Sigmoid colon (tissue), 7 donors: ENCODE data around the gene CENATAC. TPM values are rescaled to one million over a fixed set of nuclear protein-coding genes. Genes with fewer than 3 reads are reported as not detected.
"Not testable (repeated sequence)": the region's sequence is repeated elsewhere in the genome, so short reads cannot be mapped to it uniquely, and the experiment has no call there.

Experiments used
- DNase-seq: peaks from one replicate; pipeline ENCODE4 v3.0.0-alpha.2; 2019
- H3K27ac ChIP-seq, 4 donors: fragments of 200-600 bp; sonication (generic); one replicate each; pipeline ENCODE4 v1.5.1; 2016 to 2019; ENCODE audit warnings: mild to moderate bottlenecking in 1 of 4
- H3K27me3 ChIP-seq, 3 donors: fragments of 200-600 bp; sonication (generic); one replicate each; pipeline ENCODE4 v1.5.1; 2019; ENCODE audit warnings: mild to moderate bottlenecking in 1 of 3
- H3K36me3 ChIP-seq, 4 donors: fragments of 200-600 bp; sonication (generic); one replicate each; pipeline ENCODE4 v1.5.1; 2016 to 2019
- H3K4me1 ChIP-seq, 4 donors: fragments of 200-600 bp; sonication (generic); one replicate each; pipeline ENCODE4 v1.5.1; 2017 to 2019
- H3K4me3 ChIP-seq, 4 donors: fragments of 200-600 bp; sonication (generic); one replicate each; pipeline ENCODE4 v1.5.1; 2017 to 2019; ENCODE audit warnings: mild to moderate bottlenecking in 2 of 4, moderate library complexity in 1 of 4
- H3K9me3 ChIP-seq, 4 donors: fragments of 200-600 bp in 3 of 4; sonication (generic) in 3 of 4; one replicate each; pipeline versions ENCODE4 v1.5.1 to v1.6.1; 2013 to 2019
- EP300 ChIP-seq, 4 donors: sonication (generic); formaldehyde crosslinking; IDR thresholded peaks; one replicate each; pipeline ENCODE4 v1.6.1; 2017; ENCODE audit warnings: antibody characterized with exemption in 4 of 4
- POLR2A ChIP-seq, 2 donors: fragments of 450-650 bp; IDR thresholded peaks; one replicate each; pipeline ENCODE4 v1.6.1; 2016; ENCODE audit warnings: antibody characterized with exemption in 2 of 2, mild to moderate bottlenecking in 2 of 2, moderate library complexity in 2 of 2
- POLR2AphosphoS5 ChIP-seq, 4 donors: sonication (generic); formaldehyde crosslinking; IDR thresholded peaks; one replicate each; pipeline ENCODE4 v1.6.1; 2017; ENCODE audit warnings: antibody characterized with exemption in 4 of 4
- WGBS, 2 donors: extraction: QIAGEN DNeasy Blood & Tissue Kit; methylation state at CpG; one replicate each; pipeline ENCODE4 v1.1.7; 2013; 5-methylcytosine and 5-hydroxymethylcytosine counted together
- intact Hi-C: fragments of 100-400 bp; cut with DNase I; formaldehyde crosslinking; loops from one replicate; pipeline ENCODE4 v1.15.1; 2023
- polyA plus RNA-seq, 3 donors: library from polyadenylated mRNA; stranded (reverse); fragments of 200-250 nt; gene quantifications; one replicate each; pipeline ENCODE4 v1.2.3, GENCODE V29; 2013
- total RNA-seq, 4 donors: library from RNA; depleted of rRNA; stranded (reverse); fragments of >200 nt; gene quantifications; one replicate each; pipeline ENCODE4 v1.1.0, GENCODE V29; 2016
- TF ChIP-seq, protein P1 (sequence below), 4 experiments: fragments of 450-650 bp in 3 of 4; fragments of 200-600 bp in 1 of 4; IDR thresholded peaks; one replicate each; pipeline ENCODE4 v1.5.1; 2016 to 2019; ENCODE audit warnings: antibody characterized with exemption in 4 of 4, mild to moderate bottlenecking in 3 of 4, moderate library complexity in 2 of 4
- donor health status: healthy with polysubstance abuse.
- donor health status: Bipolar disorder and iron deficiency.
- donor health status: healthy.

The CENATAC gene
- total and polyA plus RNA-seq, 7 donors: 5.3 to 60.5 (median 29.6) TPM

DNA sequence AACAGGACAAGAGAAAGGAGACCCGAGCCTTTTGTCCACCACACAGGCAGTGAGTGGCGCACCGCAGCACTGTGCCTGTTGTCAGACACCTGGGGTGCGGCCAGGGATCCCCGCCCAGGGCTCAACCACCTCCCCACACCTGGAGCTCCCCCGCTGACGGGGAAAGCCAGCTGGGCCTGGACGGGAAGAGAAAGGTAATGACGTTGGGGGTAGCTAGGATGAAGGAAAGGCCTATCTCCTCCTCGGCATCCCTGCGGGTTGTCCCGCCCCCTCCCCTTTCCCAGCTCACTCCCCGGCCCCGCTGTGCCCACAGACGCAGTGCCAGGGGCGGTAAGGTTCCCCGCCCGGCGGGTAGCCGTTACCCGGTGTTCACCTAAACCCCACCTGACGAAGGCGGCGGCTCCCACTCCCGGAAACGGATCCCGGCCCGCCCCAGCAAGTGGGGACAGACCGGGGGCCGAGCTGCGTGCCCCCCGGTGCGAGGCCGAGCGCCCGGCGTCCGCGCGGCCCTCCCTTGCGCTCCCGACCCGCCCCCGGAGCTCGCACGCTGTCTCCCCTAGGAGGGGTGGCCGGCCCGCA is 58.6 kb downstream of the CENATAC start:
- H3K36me3 ChIP-seq: peaks cover 9 to 37% (median 28%) of the 10 kb centered on the region in 4 donors
- peak overlapping the region; percentile 68 to 96 (median 80) for H3K4me3 ChIP-seq
- H3K4me1 ChIP-seq: peaks cover 0 to 25% (median 23%) of the 10 kb centered on the region in 4 donors
- WGBS, 2 donors: 1% methylated on average over 48 of the region's 48 CpGs
- intact Hi-C loops: no loop called here
- peak; percentile 77 for DNase-seq
- H3K9me3 ChIP-seq: no peaks in the 10 kb centered on the region
- H3K27ac ChIP-seq: peak overlapping the region; percentile 82 to 96 (median 92)
- TF ChIP-seq, protein P1, sequence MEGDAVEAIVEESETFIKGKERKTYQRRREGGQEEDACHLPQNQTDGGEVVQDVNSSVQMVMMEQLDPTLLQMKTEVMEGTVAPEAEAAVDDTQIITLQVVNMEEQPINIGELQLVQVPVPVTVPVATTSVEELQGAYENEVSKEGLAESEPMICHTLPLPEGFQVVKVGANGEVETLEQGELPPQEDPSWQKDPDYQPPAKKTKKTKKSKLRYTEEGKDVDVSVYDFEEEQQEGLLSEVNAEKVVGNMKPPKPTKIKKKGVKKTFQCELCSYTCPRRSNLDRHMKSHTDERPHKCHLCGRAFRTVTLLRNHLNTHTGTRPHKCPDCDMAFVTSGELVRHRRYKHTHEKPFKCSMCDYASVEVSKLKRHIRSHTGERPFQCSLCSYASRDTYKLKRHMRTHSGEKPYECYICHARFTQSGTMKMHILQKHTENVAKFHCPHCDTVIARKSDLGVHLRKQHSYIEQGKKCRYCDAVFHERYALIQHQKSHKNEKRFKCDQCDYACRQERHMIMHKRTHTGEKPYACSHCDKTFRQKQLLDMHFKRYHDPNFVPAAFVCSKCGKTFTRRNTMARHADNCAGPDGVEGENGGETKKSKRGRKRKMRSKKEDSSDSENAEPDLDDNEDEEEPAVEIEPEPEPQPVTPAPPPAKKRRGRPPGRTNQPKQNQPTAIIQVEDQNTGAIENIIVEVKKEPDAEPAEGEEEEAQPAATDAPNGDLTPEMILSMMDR (IDR thresholded peaks at IDR 0.05): no peak
- TF ChIP-seq POLR2AphosphoS5 (IDR thresholded peaks at IDR 0.05): no peak
- no peak for TF ChIP-seq POLR2A (IDR thresholded peaks at IDR 0.05)
- TF ChIP-seq EP300 (IDR thresholded peaks at IDR 0.05): no peak
- no peaks in the 10 kb centered on the region for H3K27me3 ChIP-seq

DNA sequence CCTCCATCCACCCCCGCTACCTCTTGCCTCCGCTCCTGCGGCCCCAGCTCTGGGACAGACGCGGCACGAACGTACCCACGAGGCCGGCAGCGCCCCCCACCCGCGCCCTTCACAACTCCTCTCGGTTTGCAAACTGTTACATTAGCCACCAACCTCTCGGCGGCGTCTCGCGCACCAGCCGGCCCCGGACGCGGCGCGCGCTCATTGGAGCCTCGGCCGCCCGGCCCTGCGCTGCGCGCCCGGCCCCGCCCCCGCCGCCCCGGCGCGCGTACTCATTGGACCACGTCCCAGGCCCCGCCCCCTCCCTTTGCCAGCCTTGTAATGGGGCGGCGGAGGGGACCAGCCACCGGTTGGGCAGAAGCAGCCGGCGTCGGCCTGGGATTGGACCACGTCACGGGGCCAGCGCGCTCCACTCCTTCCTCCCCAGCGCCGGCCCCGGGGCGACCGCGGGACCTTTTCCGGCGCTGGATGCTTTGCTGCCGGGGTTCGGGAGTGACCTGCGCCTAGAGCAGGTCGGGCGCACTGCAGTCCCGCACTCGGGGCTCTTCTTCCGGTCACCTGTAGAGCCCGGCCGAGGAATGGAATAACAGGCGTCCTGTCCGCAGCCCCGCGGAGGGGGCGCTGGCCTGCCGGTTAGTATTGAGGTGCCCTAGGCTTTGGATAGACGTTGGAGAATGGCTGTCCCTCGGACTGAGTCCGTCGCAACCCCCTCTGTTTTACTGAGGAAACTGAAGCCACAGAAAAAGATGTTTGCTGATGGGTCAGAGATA is 59.2 kb downstream of the CENATAC start, which contains the start of gene HYOU1:
Gene HYOU1 (minus strand): TSS at position 206 of the 770 bp plus-strand sequence. CDS start 1,045 bp downstream, outside the sequence.
- peaks cover 7 to 31% (median 23%) of the 10 kb centered on the region in 4 donors for H3K36me3 ChIP-seq
- intact Hi-C loops: no loop called here
- peak within 1 kb of the TSS; percentile 68 to 96 (median 80) for H3K4me3 ChIP-seq
- peak; percentile 99 for DNase-seq
- TF ChIP-seq POLR2A (IDR thresholded peaks at IDR 0.05): peak; percentile 47 to 59
- peak; percentile 83 to 88 (median 86) for TF ChIP-seq POLR2AphosphoS5 (IDR thresholded peaks at IDR 0.05)
- no peak for TF ChIP-seq EP300 (IDR thresholded peaks at IDR 0.05)
- TF ChIP-seq, protein P1 (IDR thresholded peaks at IDR 0.05): peak in 1 of 4 experiments; percentile 24
- 0 to 1% methylated on average over 79 of the region's 79 CpGs for WGBS, 2 donors
- no peaks in the 10 kb centered on the region for H3K9me3 ChIP-seq
- peak within 1 kb of the TSS; percentile 82 to 96 (median 92) for H3K27ac ChIP-seq
- H3K27me3 ChIP-seq: no peaks in the 10 kb centered on the region
- H3K4me1 ChIP-seq: peaks cover 0 to 25% (median 23%) of the 10 kb centered on the region in 4 donors

DNA sequence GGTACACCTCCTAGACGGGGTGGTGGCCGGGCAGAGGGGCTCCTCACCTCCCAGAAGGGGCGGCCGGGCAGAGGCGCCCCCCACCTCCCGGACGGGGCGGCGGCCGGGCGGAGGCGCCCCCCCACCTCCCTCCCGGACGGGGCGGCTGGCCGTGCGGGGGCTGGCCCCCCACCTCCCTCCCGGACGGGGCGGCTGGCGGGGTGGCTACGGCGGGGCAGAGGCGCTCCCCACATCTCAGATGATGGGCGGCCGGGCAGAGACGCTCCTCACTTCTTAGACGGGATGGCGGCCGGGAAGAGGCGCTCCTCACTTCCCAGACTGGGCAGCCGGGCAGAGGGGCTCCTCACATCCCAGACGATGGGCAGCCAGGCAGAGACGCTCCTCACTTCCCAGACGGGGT is 61.2 kb downstream of the CENATAC start:
- DNase-seq, H3K27ac ChIP-seq, intact Hi-C loops, H3K27me3 ChIP-seq, H3K4me3 ChIP-seq, H3K9me3 ChIP-seq: not testable (repeated sequence)
- WGBS, 2 donors: 91 to 93% methylated on average over 32 of the region's 35 CpGs
- Histone ChIP-seq H3K4me1 (peaks cover 0 to 31% (median 26%) of the 10 kb centered on the region in 4 donors), H3K36me3 (peaks cover 0 to 11% (median 9%) of the 10 kb centered on the region in 4 donors)

DNA sequence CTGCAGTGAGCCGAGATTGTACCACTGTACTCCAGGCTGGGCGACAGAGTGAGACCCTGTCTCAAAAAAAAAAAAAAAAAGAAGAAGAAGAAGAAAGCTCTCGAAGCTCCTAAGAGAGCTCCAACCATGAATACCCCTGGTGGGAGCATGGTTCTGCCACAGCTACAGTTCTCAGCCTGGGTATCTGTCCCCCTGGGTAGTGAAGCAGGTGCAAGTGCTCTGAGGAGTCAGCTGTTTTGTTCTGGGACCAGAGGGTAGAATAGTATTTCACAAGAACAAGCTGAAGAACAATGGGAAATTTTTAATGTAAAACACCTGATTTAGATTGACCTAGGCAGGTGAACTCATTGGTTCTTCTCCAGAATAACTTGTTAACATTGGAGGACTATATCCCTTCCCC is 63.3 kb downstream of the CENATAC start:
- DNase-seq: no peak
- intact Hi-C loops: no loop called here
- no peaks in the 10 kb centered on the region for H3K27me3 ChIP-seq
- TF ChIP-seq POLR2AphosphoS5 (IDR thresholded peaks at IDR 0.05) (no peak), POLR2A (IDR thresholded peaks at IDR 0.05) (no peak), EP300 (IDR thresholded peaks at IDR 0.05) (no peak)
- TF ChIP-seq, protein P1 (IDR thresholded peaks at IDR 0.05): no peak
- no peak overlapping the region for H3K27ac ChIP-seq
- H3K4me1 ChIP-seq: peaks cover 0 to 28% (median 19%) of the 10 kb centered on the region in 4 donors
- 94 to 97% methylated on average over 3 of the region's 3 CpGs for WGBS, 2 donors
- no peaks in the 10 kb centered on the region for H3K9me3 ChIP-seq
- H3K36me3 ChIP-seq: no peaks in the 10 kb centered on the region
- H3K4me3 ChIP-seq: no peak overlapping the region

DNA sequence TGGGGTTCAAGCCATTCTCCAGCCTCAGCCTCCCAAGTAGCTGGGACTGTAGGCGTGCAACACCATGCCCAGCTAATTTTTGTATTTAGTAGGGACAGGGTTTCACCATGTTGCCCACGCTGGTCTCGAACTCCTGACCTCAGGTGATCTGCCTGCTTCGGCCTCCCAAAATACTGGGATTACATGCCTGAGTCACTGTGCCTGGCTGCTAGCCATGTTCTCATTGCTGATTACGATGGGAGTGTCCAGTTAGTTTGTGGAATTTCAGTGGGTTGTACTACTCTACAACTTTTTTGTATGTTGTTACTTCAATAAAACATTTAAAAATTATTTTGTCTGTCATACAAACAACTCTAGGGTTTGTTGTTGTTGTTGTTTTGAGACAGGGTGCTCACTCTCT is 64.8 kb downstream of the CENATAC start:
- no peak overlapping the region for H3K4me3 ChIP-seq
- intact Hi-C loops: no loop called here
- WGBS, 2 donors: 51 to 76% methylated on average over 5 of the region's 5 CpGs
- no peaks in the 10 kb centered on the region for H3K27me3 ChIP-seq
- H3K4me1 ChIP-seq: peaks cover 0 to 28% (median 23%) of the 10 kb centered on the region in 4 donors
- no peak for DNase-seq
- H3K27ac ChIP-seq: no peak overlapping the region
- TF ChIP-seq, protein P1 (IDR thresholded peaks at IDR 0.05): no peak
- no peak for TF ChIP-seq POLR2AphosphoS5 (IDR thresholded peaks at IDR 0.05)
- no peak for TF ChIP-seq EP300 (IDR thresholded peaks at IDR 0.05)
- TF ChIP-seq POLR2A (IDR thresholded peaks at IDR 0.05): no peak
- no peaks in the 10 kb centered on the region for H3K9me3 ChIP-seq
- no peaks in the 10 kb centered on the region for H3K36me3 ChIP-seq
